ENCODE results near the gene MRO.

- TF ChIP-seq CTCF (conservative IDR thresholded peaks at IDR 0.05; ENCODE audit: low read depth, low read length) (no peak), BHLHE40 (IDR thresholded peaks at IDR 0.05; ENCODE audit: low read depth, low read length) (no peak), POLR2A (IDR thresholded peaks at IDR 0.05; ENCODE audit: low read depth, low read length) (no peak)
These were observed 42.6 kb upstream of the MRO start for GRCh38 chr18:50862401-50862800.
